Gastrocnemius medialis (tissue), 4 donors: ENCODE results near the gene HOXD9. TPM values are rescaled to one million over a fixed set of nuclear protein-coding genes. Genes with fewer than 3 reads are reported as not detected.

Source experiments
- ATAC-seq, 2 donors: fragments of 150-250 bp; one replicate each; pipeline ENCODE4 v1.9.1; 2016
- DNase-seq, 2 donors: peaks; one replicate each; pipeline ENCODE4 v3.0.0-alpha.2; 2019
- H3K27ac ChIP-seq, 4 donors: fragments of 200-600 bp; sonication (generic); 1 replicate in 1 of 4; 2 replicates in 3 of 4; pipeline ENCODE4 v1.5.1; 2016 to 2018; ENCODE audit warnings: mild to moderate bottlenecking in 2 of 4, moderate library complexity in 1 of 4
- H3K27me3 ChIP-seq, 3 donors: fragments of 200-600 bp; sonication (generic) in 2 of 3; 1 replicate in 1 of 3; 2 replicates in 2 of 3; pipeline versions ENCODE4 v1.5.1 to v1.6.0; 2016 to 2019; ENCODE audit warnings: mild to moderate bottlenecking in 1 of 3, moderate library complexity in 1 of 3
- H3K36me3 ChIP-seq, 2 donors: fragments of 200-600 bp; sonication (generic) in 1 of 2; one replicate each; pipeline ENCODE4 v1.5.1; 2017 to 2018
- H3K4me1 ChIP-seq, 2 donors: fragments of 200-600 bp; sonication (generic) in 1 of 2; one replicate each; pipeline ENCODE4 v1.5.1; 2016 to 2017; ENCODE audit warnings: mild to moderate bottlenecking in 2 of 2
- H3K4me3 ChIP-seq, 4 donors: fragments of 200-600 bp; sonication (generic) in 3 of 4; 1 replicate in 1 of 4; 2 replicates in 3 of 4; pipeline ENCODE4 v1.5.1; 2016 to 2019; ENCODE audit warnings: mild to moderate bottlenecking in 2 of 4
- H3K9me3 ChIP-seq, 3 donors: fragments of 200-600 bp; sonication (generic) in 2 of 3; 1 replicate in 1 of 3; 2 replicates in 2 of 3; pipeline ENCODE4 v1.5.1; 2016 to 2019
- POLR2A ChIP-seq, 2 donors: fragments of 450-650 bp; IDR thresholded peaks; one replicate each; pipeline ENCODE4 v1.6.1; 2017; ENCODE audit warnings: antibody characterized with exemption in 2 of 2, mild to moderate bottlenecking in 2 of 2, moderate library complexity in 2 of 2
- in situ Hi-C, 4 donors: fragments of 200-750 bp; cut with MboI; loops; one replicate each; pipeline versions ENCODE4 v1.15.0 to v1.8.0; 2017; ENCODE audit warnings: low sequenced_read_pairs in 4 of 4
- intact Hi-C: fragments of 100-400 bp; cut with DNase I; formaldehyde crosslinking; loops from one replicate; pipeline ENCODE4 v1.15.1; 2023; ENCODE audit warnings: low total_unique reads
- total RNA-seq, 4 donors: library from RNA; depleted of rRNA; stranded (reverse); fragments of >200 nt; gene quantifications; one replicate each; pipeline versions ENCODE4 v1.1.0 to v1.2.3, GENCODE V29; 2016
- TF ChIP-seq, protein P1 (sequence below), 5 experiments: fragments of 450-650 bp in 3 of 5; fragments of 200-600 bp in 2 of 5; sonication (generic) in 2 of 5; IDR thresholded peaks in 4 of 5; conservative IDR thresholded peaks in 1 of 5; 1 replicate in 4 of 5; 2 replicates in 1 of 5; pipeline ENCODE4 v1.5.1; 2016 to 2019; ENCODE audit warnings: antibody characterized with exemption in 5 of 5, mild to moderate bottlenecking in 3 of 5, moderate library complexity in 3 of 5

Gene HOXD9
- total RNA-seq, 4 donors from 2014 or later, result 0.33 to 1.8 (median 0.78) TPM

DNA sequence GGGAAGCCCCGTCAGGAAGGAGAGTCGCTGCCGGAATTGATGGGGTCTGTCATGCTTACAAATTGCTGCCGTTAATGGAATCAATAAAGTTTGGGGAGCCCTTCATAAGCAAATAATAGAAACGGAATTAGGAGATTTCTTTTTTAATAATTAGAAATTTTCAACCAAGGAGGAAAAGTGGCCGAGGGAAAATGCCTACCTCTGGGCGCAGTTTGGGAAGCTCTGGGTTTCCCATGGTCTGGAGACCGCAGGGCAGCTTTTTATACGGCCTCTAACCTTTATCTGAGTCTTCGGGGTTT, 40.0 kb upstream of the HOXD9 start:
- Histone ChIP-seq H3K36me3 (no peaks in the 10 kb centered on the region), H3K27me3 (peaks cover 91 to 95% (median 95%) of the 10 kb centered on the region in 3 donors), H3K4me3 (peak overlapping the region in 1 of 4 donors; percentile 30), H3K27ac (no peak overlapping the region), H3K4me1 (peaks cover 17 to 33% of the 10 kb centered on the region in 2 donors), H3K9me3 (no peaks in the 10 kb centered on the region)
- DNase-seq (no peak), ATAC-seq (no peak)
- intact Hi-C loops (loop anchor here (5.0 kb wide), 1 partner anchor 225 kb away; no protein-coding TSS in a partner anchor), in situ Hi-C loops (loop anchor here in 2 of 4 donors (25.0 kb wide), 1 partner anchor 720 kb away; no protein-coding TSS in a partner anchor)
- TF ChIP-seq, protein P1, sequence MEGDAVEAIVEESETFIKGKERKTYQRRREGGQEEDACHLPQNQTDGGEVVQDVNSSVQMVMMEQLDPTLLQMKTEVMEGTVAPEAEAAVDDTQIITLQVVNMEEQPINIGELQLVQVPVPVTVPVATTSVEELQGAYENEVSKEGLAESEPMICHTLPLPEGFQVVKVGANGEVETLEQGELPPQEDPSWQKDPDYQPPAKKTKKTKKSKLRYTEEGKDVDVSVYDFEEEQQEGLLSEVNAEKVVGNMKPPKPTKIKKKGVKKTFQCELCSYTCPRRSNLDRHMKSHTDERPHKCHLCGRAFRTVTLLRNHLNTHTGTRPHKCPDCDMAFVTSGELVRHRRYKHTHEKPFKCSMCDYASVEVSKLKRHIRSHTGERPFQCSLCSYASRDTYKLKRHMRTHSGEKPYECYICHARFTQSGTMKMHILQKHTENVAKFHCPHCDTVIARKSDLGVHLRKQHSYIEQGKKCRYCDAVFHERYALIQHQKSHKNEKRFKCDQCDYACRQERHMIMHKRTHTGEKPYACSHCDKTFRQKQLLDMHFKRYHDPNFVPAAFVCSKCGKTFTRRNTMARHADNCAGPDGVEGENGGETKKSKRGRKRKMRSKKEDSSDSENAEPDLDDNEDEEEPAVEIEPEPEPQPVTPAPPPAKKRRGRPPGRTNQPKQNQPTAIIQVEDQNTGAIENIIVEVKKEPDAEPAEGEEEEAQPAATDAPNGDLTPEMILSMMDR (IDR thresholded peaks at IDR 0.05 in 4 of 5, conservative IDR thresholded peaks at IDR 0.05 in 1 of 5), result no peak
- TF ChIP-seq POLR2A (IDR thresholded peaks at IDR 0.05), result no peak

DNA sequence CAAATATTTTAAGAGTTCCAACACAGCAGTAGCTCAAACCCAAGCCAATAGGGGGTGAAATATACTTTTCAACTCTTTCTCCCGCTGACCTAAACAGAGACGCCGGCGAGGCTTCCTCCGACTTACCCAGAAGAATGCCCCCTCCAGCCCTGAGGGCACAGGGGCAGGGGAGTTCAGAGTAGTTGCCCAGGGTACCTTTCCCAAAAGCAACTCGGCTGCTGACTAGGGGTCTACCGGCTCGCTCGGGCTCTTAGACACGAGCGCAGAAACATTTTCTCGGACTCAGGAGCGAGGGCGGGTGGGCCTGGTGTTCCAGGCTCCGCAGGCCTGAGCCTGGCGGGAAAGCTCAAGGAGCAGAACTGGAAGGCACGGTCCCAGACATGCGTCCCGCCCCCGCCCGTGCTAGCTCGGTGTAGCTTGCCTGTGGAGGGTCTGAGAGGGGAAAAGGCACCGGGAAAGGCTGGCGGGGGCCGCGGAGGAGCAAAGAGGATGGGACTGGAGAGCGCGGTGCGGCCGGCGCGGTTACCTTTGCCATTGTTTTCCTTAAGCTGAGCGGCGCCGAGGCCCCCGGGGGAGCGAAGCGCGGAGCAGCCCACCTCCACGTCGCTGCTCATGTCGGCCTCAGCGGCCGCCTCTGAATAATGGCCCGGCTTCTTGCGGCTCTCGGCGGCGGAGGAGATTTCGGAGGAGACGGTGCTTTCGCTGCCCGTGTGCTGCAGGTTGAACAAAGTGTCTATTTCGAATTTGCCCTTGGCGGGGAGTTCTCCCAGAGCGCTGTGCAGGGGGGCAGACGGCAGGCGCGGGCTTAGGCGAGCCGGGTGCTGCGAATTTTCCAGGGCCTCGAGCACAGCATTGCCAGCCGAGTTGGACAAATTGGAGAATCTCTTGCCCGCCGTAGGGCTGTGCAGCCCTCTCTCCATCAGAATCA, 39.4 kb upstream of the HOXD9 start:
- Histone ChIP-seq H3K9me3 (no peaks in the 10 kb centered on the region), H3K27me3 (peaks cover 91 to 96% (median 95%) of the 10 kb centered on the region in 3 donors), H3K36me3 (no peaks in the 10 kb centered on the region), H3K4me1 (peaks cover 17 to 33% of the 10 kb centered on the region in 2 donors), H3K27ac (no peak overlapping the region), H3K4me3 (peak overlapping the region in 1 of 4 donors; percentile 30)
- in situ Hi-C loops (loop anchor here in 2 of 4 donors (25.0 kb wide), 1 partner anchor 721 kb away; no protein-coding TSS in a partner anchor), intact Hi-C loops (loop anchor here (5.0 kb wide), 1 partner anchor 226 kb away; no protein-coding TSS in a partner anchor)
- ATAC-seq, result no peak
- TF ChIP-seq POLR2A (IDR thresholded peaks at IDR 0.05), result no peak
- TF ChIP-seq, protein P1 (IDR thresholded peaks at IDR 0.05 in 4 of 5, conservative IDR thresholded peaks at IDR 0.05 in 1 of 5), result no peak
- DNase-seq, result no peak

DNA sequence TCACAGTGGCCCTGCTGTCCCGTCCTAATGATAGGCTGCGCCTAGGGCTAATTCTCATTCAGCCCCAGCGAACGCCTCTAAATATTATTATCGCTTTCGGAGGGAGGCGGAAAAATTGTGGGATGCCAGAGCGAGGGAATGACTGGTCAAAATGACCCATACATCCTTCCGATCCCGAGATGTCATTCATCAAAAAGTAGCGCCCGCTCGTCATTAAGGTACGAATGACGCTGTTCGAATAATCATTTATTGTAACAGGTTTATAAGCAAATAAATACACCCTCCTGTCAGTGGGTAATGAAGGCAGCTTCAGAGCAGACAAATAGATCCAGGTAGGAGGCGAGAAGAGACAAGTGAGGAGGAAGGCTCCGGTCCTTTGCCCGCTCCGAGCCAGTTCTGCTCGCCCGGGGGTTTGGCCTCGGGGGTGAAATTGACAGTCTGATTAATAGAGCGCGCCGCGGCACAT, 38.7 kb upstream of the HOXD9 start, which contains the start of gene EVX2:
Gene EVX2, minus strand, starts transcription at position 167 of the 466 bp plus-strand sequence. CDS start 186 bp downstream, outside the sequence.
- no peak within 1 kb of the TSS for H3K27ac ChIP-seq
- no peak for TF ChIP-seq POLR2A (IDR thresholded peaks at IDR 0.05)
- TF ChIP-seq, protein P1 (IDR thresholded peaks at IDR 0.05 in 4 of 5, conservative IDR thresholded peaks at IDR 0.05 in 1 of 5), result no peak
- H3K36me3 ChIP-seq, result no peaks in the 10 kb centered on the region
- intact Hi-C loops (loop anchor here (5.0 kb wide), 1 partner anchor 227 kb away; no protein-coding TSS in a partner anchor), in situ Hi-C loops (loop anchor here in 2 of 4 donors (25.0 kb wide), 1 partner anchor 722 kb away; no protein-coding TSS in a partner anchor)
- H3K9me3 ChIP-seq, result no peaks in the 10 kb centered on the region
- DNase-seq (no peak), ATAC-seq (no peak)
- peaks cover 91 to 96% (median 95%) of the 10 kb centered on the region in 3 donors for H3K27me3 ChIP-seq
- peaks cover 15 to 28% of the 10 kb centered on the region in 2 donors for H3K4me1 ChIP-seq
- peak within 1 kb of the TSS in 1 of 4 donors; percentile 30 for H3K4me3 ChIP-seq

DNA sequence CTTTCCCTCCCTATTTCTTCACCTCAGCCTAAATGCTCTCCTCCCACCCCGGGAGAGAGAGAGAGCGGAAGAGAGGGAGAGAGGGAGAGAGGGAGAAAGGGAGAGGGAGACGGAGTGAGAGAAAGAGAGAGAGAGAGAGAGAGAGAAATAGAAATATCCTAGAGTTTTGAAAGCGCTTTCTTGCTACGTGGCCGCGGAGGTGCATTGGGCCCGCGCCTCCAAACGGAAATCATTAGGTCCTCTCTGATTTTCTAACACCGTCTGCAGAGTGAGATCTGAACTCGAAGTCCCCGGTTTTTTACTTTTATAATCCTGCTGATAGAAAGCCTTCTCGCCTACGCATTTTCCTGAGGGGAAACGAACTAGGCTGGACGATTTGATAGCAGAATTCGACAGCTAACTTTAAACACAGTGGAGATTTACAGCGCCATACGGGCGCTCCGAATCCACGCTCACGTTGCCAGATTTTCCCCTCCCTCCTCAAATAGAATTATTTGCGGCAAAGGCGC, 37.9 kb upstream of the HOXD9 start:
- no peak for TF ChIP-seq POLR2A (IDR thresholded peaks at IDR 0.05)
- TF ChIP-seq, protein P1 (IDR thresholded peaks at IDR 0.05 in 4 of 5, conservative IDR thresholded peaks at IDR 0.05 in 1 of 5), result no peak
- in situ Hi-C loops, result loop anchor here in 2 of 4 donors (25.0 kb wide), 1 partner anchor 722 kb away; no protein-coding TSS in a partner anchor
- intact Hi-C loops, result loop anchor here (5.0 kb wide), 1 partner anchor 227 kb away; no protein-coding TSS in a partner anchor
- peaks cover 8 to 20% of the 10 kb centered on the region in 2 donors for H3K4me1 ChIP-seq
- H3K4me3 ChIP-seq, result peak overlapping the region in 1 of 4 donors; percentile 28
- H3K27me3 ChIP-seq, result peaks cover 91 to 96% (median 95%) of the 10 kb centered on the region in 3 donors
- H3K36me3 ChIP-seq, result no peaks in the 10 kb centered on the region
- ATAC-seq (no peak), DNase-seq (no peak)
- H3K27ac ChIP-seq, result no peak overlapping the region
- H3K9me3 ChIP-seq, result no peaks in the 10 kb centered on the region
